GM19023 (cell line): ENCODE results near the gene LMOD1.
"Not testable (repeated sequence)": the region's sequence is repeated elsewhere in the genome, so short reads cannot be mapped to it uniquely, and the experiment has no call there.

ENCODE experiments used
- ATAC-seq: cut with Tn5 transposase; IDR thresholded peaks from one replicate; pipeline ENCODE4 v1.9.1; 2021; ENCODE audit warnings: mild to moderate bottlenecking, moderate library complexity; ENCODE audit not compliant: unreplicated experiment

The LMOD1 gene

GRCh38 chr1:201949491-201949890 lies 3.1 kb upstream of the LMOD1 start:
- no peak for ATAC-seq

GRCh38 chr1:201947697-201948008 lies 1.3 kb upstream of the LMOD1 start:
- no peak for ATAC-seq

GRCh38 chr1:201945863-201946223 lies 505 bp downstream of the LMOD1 start:
- no peak for ATAC-seq

GRCh38 chr1:201945157-201945556 lies 1.2 kb downstream of the LMOD1 start:
- ATAC-seq, result no peak

GRCh38 chr1:201944639-201945038 lies 1.7 kb downstream of the LMOD1 start:
- no peak for ATAC-seq

- no peak for ATAC-seq
Measured at GRCh38 chr1:201944002-201944401, 2.3 kb downstream of the LMOD1 start.

- ATAC-seq, result no peak
Measured at GRCh38 chr1:201942129-201942495, 4.2 kb downstream of the LMOD1 start.

GRCh38 chr1:201941420-201942128 lies 4.8 kb downstream of the LMOD1 start:
- ATAC-seq, result no peak

GRCh38 chr1:201940316-201940715 lies 6.0 kb downstream of the LMOD1 start:
- not testable (repeated sequence) for ATAC-seq

GRCh38 chr1:201939574-201939973 lies 6.8 kb downstream of the LMOD1 start:
- ATAC-seq, result no peak

GRCh38 chr1:201939148-201939547 lies 7.2 kb downstream of the LMOD1 start:
- no peak for ATAC-seq

GRCh38 chr1:201938440-201939035 lies 7.8 kb downstream of the LMOD1 start:
- no peak for ATAC-seq

- no peak for ATAC-seq
Measured at GRCh38 chr1:201937624-201938213, 8.6 kb downstream of the LMOD1 start.

GRCh38 chr1:201933840-201934430 lies 12.4 kb downstream of the LMOD1 start:
- no peak for ATAC-seq

- ATAC-seq, result no peak
Measured at GRCh38 chr1:201930803-201931202, 15.5 kb downstream of the LMOD1 start.

- no peak for ATAC-seq
Measured at GRCh38 chr1:201930137-201930536, 16.2 kb downstream of the LMOD1 start.

GRCh38 chr1:201928266-201928665 lies 18.1 kb downstream of the LMOD1 start:
- ATAC-seq, result no peak

GRCh38 chr1:201925981-201926645 lies 20.2 kb downstream of the LMOD1 start:
- no peak for ATAC-seq

GRCh38 chr1:201925301-201925567 lies 21.1 kb downstream of the LMOD1 start:
- no peak for ATAC-seq

- ATAC-seq, result no peak
Measured at GRCh38 chr1:201921952-201922558, 24.3 kb downstream of the LMOD1 start.

GRCh38 chr1:201918343-201918742 lies 28.0 kb downstream of the LMOD1 start:
- no peak for ATAC-seq
